ENCODE data around the gene AFG1L.
"Not testable (repeated sequence)": the region's sequence is repeated elsewhere in the genome, so short reads cannot be mapped to it uniquely, and the experiment has no call there.

The AFG1L gene

DNA sequence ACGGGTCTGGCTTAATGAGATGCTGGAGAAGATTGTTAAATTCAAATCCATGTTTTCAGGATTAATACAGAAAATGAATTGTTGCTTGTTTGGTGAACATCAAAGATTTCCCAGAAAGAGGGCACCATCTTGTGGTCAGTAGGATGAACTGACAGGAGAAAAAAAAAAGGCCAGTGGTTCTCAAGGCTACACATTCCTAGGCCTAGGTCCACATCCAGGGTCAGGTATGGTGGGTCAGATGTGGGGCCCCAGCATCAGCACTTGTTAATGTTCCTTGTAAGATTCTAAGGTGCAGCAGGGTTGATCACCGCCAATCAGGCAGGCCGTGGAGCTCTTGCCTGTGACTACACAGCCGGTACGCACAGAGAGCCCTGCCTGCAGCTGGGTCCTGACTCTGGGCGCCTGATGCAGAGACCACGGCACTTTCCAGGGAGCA lies 231.9 kb downstream of the AFG1L start:
- DNase-seq: peak; percentile 64 to 69

DNA sequence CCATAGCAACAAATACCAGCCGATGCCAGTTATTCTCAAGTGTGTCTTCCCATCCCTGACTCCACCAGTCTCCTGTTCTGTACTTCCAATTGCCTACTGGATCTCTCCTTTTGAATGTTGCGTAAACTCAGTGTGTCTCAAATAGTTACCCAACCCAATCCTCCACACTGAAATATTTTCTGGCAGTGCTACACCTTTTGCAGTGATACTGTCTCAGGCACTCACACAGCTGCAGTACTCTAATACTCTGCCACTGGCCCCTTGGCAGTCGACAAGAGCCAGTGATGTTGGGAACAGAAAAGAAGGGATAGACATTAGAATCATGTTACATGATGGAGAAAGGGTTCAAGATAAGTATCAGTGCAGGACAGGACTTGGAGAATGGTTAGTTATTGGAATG lies 234.0 kb downstream of the AFG1L start:
- DNase-seq: no peak

DNA sequence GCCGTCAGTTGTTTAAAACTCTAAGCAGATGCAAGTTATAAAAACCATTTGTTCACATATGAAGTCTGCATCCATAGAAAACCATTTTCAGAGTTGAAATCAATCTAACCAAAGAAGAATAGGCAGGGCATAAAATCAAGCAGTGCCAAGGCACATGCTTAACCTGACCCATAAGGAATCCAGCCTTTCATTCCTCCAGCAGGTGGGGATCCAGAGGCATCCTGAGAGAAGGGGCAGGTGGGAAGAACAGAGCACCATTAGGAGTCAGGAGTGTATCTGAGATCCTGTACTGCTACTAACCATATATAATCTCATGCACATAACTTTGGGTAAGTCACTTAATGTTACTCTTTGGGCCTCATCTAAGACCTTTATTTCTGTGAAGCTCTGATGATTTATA lies 236.5 kb downstream of the AFG1L start:
- DNase-seq: no peak

DNA sequence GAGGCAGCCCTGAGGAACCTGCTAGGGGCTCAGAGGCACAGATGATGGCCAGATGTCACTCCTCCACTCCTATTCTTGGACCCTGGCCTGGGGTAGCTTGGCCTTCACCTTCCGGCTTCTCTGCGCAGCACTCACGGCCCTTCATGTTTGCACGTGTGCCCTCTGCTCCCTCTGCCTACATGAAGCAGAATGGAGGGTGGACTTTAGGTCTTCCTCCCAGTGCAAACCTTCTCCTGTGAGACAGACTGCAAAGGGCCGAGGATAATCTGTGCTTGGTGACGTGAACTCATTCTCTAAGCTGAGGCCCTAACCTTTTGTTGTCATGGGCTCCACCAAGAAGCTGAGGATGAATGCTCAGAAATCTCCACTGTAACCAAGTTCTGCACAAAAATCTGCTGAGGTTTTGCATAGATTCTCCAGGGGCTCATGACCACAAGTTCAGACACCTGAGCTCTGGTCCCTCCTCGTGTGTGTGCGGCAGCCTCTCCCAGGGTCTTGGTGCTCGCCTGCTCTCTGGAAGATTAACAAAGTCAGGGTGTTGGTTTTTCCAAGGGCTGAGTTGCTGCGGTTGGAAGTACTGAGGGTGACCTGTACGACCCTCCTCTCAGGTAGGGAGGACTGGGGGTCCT lies 240.4 kb downstream of the AFG1L start:
- DNase-seq: no peak

DNA sequence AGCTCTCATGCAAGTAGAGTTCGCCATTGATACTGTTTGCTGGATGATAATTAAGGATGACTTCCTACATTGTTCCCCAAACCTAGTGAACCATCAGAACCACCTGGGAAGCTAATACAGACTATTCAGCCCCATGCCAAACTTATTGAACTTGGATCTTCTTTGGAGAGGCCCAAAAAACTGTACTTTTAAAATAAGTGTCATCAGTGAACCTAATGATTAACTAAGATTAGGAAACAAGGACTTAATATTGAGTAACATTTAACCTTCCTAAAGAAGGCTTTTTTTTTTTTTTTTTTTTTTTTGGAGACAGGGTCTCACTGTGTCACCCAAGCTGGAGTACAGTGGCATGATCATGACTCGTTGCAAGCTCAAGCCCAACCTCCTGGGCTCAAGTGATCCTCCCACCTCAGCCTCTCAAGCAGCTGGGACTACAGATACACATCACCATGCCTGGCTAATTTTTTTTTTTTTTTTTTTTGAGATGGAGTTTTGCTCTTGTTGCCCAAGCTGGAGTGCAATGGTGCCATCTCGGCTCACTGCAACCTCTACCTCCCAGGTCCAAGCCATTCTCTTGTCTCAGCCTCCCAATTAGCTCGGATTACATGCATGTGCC lies 241.2 kb downstream of the AFG1L start:
- not testable (repeated sequence) for DNase-seq

DNA sequence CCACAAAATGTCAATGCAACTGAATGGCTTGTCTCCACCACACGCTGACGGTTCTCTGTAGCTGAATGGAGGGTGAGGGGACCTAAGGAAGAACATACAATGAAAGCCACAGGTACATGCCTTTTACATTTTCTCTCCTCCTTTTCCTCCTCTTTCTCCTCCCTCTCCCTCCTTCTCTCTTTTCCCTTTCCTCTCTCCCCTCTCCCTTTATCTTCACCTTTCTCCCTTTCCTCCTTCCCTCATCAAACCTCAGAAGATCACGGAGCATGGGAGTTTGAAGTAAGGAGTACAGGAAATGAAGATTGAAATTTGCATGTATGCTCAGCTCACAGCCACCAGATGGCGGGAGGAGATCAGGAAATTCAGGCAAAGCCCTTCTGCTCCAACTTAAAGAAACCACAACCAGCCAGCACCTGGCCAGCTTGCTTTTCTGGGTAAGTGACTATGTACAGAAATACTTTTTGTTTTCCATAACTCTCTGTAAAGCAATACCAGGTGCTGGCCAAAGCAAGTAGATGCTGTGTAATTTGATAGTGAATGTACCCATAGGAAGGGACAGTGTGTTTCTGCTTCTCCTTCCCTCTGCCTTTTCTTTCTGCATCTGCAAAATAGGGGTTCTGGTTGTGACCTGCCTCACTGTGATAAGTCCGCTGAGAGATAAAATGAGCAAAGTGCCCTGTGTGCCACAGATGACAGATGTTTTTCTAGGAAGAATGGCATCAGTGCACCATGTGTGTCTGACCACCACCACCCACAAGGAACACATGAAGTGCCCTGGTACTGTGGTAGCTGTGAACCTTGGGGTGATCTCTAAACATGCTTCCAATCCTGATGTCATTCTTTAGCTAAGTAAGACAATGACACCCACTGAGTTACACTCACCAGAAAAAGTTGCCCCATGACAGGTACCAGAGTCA lies 247.2 kb downstream of the AFG1L start:
- peak; percentile 88 to 91 for DNase-seq

DNA sequence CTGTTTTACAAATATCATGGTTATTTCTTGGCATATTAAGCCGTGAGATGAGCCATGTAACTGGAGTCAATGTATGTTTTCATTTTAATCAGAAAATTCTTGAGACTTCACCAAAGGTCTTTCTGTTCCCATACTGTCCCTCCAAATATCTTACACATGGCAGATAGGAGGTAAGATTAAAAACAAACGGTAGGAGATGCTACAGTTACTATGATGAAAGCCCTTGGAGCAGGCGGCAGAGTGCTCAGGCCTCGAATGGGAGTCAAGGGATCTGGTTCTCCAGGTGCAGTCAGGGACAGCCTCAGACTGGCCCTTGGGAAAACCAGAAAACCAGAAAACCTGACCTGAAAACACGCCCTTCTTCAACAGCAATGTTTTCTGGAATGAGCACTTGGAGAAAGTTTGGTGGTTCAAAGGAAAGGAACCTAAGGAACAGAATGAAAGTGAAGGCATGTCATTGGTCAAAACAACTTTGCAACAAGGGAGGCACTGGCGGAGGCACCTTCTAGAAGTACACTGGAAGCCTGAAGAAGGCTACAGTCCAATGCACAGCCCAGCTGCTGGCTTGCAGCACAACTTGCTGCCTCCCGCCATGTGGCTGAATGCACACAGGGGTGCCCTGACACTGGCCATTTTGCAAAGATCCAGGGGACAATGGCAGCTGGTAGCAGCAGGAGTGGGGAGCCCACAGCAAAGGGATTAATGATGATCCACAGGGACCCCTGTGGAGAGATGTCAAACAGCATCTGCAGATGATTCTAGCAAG lies 248.5 kb downstream of the AFG1L start:
- no peak for DNase-seq

DNA sequence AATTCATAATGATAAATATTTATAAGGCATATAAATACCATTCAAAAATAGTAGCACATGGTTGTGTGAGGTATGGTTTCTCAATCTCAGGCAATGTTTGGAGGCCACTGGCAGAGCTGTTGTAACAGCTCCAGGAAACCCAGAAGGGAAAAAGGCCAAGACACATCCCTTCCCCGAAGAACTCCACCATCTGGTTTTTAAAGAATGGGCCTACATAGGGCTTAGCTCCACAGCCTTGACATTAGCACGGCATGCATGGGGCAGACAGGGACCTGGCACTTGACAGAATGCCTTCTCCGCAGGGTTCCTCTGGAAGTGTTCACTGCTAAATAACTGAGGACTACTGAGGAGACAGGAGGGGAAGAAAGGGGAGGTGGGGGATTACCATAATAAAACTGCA lies 249.8 kb downstream of the AFG1L start:
- no peak for DNase-seq

DNA sequence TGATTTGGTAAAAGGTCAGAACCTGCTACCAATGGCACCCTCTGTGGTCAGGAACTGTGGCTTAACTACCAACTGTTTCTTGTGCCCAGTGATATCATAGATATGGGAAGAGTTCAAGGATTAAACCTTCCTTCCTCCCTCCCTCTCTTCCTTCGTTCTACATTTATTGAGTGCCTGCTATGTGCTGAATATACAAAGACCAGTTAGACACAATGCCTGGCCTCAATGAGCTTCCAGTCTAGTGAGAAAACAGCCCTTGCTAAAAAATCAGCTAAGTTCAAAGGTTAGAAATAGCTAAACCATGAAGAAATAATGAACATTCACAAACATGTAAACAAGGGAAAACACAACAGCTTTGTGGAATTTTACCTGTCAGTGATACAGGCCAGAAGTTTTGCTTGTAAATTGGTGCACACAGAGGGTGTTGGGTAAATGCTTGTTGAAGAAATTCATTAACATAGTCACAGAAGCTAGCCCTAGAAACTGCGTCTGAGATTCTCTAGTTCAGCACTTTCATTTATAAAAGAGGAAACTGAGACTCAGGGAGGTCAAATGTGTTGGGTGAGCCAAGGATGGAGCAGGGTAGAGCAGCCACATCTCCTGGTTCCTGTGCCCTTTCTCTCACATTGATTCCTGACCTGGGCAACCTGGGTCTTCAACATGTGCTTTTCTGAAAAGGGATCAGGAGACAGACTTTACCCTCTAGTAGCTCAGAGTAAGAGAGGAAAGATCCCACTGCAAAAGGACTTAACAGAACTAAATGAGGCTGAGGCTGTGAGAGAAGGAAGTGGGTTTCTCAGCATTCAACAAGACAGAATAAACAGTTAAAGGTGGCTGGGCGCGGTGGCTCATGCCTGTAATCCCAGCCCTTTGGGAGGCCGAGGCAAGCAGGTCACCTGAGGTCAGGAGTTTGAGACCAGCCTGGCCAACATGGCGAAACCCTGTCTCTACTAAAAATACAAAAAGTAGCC lies 251.5 kb downstream of the AFG1L start:
- peak; percentile 31 to 33 for DNase-seq

DNA sequence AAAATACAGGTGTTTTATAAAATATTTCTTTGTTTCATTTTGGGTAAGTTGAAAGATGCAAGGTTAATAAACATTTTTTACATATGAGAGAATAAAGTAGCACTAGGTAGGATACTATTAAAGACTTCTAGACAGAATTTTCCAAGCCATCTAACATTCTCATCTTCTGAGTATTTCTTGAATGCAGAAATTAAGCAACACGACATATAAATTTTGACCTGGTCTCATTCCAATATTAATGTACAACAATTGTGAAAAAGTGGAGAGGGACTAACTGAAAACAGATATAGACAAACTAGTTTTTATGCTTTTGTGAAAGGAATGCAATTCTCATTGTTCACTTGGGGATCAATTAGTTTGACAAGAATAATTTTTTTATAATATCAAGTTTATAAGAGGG lies 254.4 kb downstream of the AFG1L start:
- no peak for DNase-seq

DNA sequence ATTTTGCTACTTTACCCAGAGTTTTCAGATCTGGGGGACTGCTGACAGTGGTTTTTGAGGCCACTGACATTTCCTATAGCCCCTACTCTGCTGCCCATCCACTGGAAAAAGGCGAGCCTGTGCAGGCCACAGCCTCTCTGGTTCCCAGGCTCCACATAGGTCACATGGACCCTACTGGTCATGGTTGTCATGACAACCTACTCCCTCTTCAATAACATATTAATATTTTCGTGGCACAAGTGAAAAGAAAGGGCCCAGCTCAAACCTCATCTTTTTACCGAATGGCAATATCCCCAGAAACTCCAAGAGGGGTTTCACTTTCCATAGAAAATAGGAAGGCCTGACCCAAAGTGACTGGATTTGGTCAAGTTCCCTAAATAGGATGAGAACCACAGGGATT lies 254.9 kb downstream of the AFG1L start:
- no peak for DNase-seq

DNA sequence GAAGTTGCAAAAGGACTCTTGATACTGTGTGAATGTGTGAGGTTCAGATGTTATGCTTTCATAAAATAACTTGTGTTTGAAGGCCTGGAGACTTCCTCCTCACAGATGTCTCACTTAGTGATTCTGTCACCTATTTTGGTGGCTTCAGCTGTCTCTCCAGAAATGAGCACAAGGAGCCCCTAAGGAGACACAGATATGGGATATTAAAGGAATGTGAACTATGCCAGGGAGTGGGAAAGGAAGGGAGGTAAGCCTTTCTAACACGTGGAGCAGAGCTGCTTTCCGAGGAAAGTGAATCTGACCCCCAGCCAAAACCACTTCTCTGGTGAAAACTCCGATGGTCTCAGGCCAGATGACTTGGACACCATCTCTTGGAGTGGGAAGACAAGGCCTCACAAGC lies 255.4 kb downstream of the AFG1L start:
- no peak for DNase-seq

DNA sequence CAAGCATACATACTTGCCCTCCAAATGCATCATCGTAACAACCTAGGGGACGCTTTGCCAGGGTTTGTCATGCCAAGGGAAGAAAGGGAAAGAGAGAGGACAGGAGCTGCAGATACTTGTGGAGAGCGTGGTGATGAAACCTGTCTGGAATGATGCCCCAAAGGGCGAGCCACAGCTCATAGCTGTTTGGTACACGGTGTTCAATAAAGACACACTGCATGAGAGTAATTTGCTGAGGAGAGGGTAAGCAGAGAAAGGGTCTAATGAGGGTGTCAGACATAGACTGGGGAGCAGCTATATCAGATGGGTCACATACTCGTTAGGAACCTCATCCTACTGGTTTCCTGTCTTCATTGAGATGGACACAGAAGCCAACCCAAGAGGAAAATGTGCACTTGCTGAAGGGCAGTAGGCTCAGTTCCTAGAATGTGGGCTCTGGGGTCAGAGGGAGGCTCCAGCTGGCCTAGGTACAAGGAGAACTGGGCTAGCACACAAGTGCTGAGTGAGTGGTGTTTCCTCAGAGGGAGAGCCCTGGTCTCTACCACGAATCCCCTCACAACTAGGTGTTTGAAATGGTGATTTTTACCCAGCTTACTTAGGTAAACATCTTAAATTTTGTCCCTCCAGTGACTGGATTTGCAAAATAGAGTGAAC lies 260.7 kb downstream of the AFG1L start:
- DNase-seq: no peak

DNA sequence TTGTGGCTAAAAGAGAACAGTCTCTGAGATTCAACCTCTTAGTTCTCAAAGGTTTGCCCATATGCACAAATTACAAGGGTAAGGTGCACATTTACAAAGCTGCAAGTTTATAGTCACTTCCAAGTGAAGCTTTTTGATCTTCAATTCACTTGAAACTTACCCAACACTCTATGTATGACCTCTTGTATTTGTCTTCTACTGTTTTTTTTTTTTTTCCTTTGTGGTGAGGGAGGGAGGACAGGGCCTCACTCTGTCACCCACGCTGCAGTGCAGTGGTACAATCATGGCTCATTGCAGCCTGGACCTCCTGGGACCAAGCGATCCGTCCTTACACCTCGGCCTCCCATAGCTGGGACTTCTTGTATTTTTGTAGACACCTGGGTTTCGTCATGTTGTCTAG lies 261.4 kb downstream of the AFG1L start:
- no peak for DNase-seq

DNA sequence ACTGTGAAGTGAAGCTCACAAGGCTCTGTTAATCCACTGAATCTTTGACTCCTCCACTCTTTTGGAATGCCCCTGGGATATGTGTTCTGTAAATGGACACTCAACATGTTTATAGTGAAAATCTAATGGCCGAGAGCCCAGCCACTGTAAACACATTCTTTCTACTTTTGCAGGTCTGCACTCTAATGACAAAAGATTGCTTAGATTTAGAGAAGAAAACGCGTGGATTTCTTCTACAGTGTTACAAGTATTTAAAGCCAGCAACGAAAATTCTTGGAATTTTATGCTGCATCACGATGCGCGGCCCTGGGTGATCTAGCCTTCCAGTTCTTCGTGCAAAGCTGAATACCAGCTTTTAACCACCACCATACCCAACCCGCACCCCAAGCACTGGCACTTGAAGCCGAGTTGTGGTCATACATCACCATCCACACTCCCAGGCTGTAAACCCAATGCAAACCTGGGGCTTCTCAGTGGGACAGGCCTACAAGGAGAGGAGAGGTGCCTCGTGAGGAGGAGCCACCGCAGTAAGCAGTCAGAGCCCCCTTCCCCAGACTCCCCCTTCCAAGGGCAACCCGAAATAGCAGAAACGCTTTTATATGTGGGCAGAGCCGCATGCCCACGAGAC lies 262.1 kb downstream of the AFG1L start:
- no peak for DNase-seq

DNA sequence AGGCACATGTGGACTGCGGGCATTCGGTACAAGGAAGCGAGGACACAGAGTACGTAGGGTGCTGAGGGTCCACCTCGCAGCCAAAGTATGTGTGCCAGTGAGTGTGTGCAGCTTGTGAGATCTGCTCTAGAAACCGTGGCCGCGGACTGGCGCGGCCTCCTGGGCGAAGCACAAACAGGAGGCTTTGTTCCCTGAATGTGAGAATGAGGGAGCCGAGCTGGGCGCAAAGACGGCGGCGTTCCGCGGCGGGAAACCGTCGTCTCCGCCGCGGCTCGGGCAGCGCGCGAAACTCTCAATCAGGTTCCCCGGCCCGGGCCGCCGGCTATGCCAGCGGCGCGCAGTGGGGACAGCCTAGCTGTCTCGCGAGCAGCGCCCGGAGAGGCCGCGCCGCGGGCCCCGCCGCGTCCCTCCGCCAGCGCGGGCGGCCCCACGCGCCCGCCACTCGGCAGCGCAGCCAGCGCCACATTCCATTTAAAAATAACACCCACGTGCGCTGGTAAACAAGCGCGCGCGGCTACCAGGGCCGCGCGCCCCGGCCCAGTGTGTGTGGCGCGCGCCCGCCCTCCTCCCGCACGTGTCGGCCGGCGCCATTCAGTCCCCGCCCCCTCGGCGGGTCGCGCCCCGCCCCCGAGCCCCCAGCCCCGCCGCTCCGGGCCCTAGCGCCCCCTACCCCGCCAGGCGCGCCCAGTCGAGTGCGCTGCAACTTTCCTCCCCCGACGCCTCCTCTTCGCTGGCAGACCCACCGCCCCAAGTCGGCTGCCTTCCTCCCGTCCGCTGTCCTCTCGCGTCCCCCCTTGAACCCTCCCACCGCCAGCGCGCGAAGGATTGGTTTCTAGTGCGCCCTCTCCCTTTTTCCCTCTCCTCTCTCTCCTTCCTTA lies 262.9 kb downstream of the AFG1L start:
- DNase-seq: peak; percentile 69 to 73

DNA sequence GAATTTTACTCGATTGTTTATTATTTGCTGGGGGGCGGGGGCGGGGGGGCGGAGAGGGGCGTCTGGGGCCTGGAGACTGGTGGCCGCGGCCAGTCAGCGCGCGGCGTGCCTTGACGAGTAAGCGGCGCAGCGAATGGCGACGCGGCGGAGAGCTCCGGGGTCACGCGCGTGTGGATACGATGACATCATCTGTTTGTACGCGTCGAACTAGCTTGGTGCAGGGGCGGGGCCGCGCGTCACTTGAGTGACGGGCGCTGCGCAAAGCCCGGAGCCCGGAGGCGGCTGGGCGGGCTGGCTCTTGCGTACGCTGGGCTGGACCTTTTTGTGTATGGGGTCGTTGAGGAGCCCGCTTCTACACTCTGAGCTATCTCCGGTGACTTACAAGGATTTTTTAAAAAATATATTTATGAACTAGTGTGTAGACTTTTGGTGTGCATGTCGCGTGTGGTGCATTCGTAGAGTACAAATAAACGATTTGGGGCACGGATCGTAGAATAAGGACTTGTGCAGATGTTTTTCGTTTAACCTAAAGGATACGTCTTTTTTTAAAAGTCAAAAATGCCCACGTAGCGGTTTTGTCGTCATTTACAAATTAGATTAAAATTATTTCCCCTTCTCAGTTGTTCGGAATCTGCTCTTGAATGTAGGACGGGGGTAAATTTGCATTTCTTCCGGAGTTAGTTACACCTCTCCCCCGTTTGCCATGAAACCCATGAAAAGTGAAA lies 263.7 kb downstream of the AFG1L start:
- DNase-seq: peak; percentile 96

DNA sequence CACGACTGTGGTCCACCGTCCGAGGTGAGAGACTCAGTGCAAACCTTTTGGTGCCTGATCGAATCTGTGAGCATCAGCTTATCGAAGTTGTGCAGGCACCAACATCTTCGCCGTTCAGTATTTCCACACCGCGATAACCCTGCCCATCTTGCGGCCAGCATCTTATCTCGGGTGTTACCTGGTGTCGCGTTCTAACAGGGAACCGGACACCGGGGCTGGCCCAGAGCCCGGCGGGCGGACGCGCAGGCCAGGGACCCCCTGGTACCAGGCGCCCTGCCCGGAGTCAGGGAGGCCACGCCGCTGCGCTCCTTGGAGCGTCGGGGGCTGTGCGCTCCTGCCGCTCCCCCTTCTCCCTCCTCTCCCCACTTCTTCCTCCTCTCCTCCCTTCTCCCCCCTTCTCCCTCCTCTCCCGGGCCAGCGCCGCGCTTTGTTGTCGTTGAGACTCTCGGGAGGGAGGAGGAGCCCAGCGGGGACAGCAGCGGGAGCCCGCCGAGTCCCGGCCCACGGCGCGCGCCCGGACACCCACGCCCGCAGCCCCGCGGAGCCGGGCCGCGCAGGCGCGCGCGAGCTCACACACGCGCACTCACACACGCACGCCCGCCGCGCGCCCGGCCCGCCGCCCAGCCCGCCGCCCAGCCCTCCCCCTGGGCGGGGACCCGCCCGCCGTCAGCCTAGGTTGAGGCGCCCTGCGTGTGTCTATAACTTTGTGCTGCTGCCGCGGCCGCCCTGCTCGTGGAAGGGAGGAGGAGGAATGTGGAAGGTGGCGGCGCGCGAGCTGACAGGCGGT lies 264.4 kb downstream of the AFG1L start:
- peak; percentile 86 to 87 for DNase-seq

Data from Kasumi-1 (cell line).